ENCODE results near the gene RIMS4. TPM values are rescaled to one million over a fixed set of nuclear protein-coding genes. Genes with fewer than 3 reads are reported as not detected.
A peak's percentile ranks its signal among the peaks of the same experiment; 100 is the strongest.

RIMS4 gene
- polyA plus RNA-seq, 4 donors, result 0.64 to 0.99 (median 0.78) TPM

DNA sequence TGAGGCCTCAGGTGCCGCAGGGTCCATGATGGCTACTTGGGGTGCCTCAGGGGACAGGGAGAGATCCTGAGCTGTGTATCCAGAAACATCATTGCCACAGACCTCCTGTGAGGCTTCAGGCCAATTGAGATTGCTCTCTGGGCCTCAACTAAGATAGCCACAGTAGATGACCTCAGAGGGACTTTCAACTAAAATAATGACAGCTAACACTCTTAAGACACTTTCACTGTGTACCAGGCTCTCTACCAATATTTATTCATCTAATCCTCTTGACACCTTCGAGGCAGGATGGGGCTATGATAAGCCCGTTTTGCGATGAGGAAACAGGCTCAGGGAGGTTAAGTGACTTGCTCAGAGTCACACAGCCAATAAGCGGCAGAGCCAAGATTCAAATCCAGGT is 10.7 kb downstream of the RIMS4 start:
- DNase-seq (ENCODE audit: low read depth in 4 of 4, low spot score in 3 of 4), result no peak

DNA sequence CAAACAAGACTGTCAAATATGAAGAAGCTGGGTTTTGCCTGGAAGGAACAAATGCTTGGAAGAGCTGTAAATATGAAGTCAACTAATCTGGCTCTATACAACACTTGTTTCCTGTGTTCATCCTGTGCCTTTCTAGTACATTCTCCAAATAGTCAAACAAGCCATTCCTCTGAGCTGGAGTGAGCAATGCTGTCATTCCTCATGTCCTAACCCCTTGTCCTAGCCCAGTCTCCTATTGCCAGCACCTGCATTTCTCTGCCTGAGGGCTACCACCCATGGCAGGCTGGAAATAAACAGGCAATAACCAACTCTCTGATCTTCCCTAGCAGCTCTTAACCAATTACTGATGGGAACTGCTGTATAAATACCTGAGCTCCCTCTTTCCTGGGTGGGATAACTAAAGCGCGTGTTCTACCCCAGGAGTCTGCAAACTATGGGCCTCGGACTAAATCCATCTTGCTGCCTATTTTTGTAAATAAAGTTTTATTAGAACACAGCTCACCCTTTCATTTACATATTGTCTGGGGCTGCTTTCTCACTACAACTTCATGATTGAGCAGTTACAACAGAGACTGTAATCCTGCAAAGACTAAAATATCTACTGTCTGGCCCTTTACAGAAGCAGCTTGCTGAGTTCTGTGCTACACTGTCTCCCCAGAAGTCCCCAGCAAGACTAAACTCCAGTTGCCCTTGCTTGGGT is 13.4 kb downstream of the RIMS4 start:
- no peak for DNase-seq (ENCODE audit: low read depth in 4 of 4, low spot score in 3 of 4)

- DNase-seq (ENCODE audit: low read depth in 4 of 4, low spot score in 3 of 4), result no peak
These were observed 14.0 kb downstream of the RIMS4 start for GRCh38 chr20:44796311-44796710.

DNA sequence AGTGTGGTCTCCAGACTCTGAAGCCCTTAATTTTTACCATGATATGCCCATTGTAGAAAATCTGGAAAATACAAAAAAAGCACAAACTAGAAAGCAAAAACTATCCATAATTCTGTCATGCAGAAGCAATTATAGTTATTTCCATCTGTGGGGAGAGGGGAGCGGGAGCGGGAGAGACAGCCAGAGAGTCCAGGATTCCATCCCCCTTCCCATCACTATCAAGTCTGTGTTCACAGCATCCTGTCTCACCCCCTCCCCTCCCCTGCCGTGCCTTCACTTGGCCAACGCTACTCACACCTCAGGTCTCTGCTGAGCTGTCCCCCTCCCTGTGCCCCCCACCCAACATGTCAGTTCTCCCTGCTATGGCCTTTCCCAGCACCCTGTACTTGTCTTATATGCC is 14.5 kb downstream of the RIMS4 start:
- no peak for DNase-seq (ENCODE audit: low read depth in 4 of 4, low spot score in 3 of 4)

- no peak for DNase-seq (ENCODE audit: low read depth in 4 of 4, low spot score in 3 of 4)
These were observed 17.6 kb downstream of the RIMS4 start for GRCh38 chr20:44792796-44793195.

DNA sequence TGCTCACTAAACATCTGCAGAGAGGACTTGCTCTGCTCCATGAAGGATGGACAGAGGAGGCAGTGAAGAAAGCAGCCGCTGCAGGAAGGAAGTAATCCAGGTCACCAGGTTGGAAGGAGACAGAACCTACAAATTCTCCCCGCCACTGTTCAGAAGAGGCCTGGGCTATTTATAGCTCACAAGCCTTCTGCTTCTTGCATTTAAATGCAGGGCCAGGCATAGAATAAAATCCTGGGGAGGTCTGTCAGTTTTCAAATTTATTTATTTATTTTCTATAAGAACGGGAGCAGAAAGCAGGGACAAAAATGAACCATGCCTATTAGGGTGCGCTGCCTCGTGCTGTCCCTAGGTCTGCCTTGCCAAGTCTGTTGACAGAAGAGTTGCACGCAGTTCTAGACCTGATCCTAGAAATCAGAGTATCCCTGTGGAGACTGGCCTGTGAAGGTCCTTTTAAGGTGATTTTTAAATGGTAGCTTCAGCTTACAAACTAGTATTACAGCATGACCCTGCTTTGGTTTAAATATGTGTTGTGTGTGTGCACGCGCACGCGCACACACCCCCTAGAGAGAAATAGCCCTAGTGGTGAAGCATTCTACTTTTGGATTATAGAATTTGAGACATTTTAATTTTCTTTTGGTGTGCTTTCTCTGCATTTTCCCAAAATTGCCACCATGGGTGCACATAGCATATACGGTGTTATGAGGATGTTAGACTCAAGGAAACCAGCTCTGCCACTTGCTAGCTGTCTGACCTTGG is 19.5 kb downstream of the RIMS4 start:
- DNase-seq (ENCODE audit: low read depth in 4 of 4, low spot score in 3 of 4), result no peak

GRCh38 chr20:44788706-44789456 is 21.5 kb downstream of the RIMS4 start:
- no peak for DNase-seq (ENCODE audit: low read depth in 4 of 4, low spot score in 3 of 4)

DNA sequence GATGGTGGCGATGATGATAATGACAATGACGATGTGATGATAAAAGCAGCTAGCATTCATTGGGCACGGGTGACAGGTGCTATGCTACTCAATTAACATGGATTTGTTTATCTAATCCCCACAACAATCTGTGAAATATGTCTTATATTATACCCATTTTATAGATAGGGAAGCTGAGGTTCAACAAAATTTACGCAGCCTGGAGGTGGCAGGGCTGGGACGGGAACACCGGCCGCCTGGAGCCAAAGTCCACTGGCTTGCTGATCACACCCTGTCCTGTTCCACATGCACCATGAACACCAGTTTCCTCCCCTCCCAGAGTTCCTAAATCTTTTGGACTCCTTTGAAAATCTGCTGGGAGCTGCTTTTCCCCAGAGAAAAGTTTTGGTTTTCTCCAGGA is 23.0 kb downstream of the RIMS4 start:
- DNase-seq (ENCODE audit: low read depth in 4 of 4, low spot score in 3 of 4), result no peak

- DNase-seq (ENCODE audit: low read depth in 4 of 4, low spot score in 3 of 4), result no peak
These were observed 24.6 kb downstream of the RIMS4 start for GRCh38 chr20:44785768-44786167.

DNA sequence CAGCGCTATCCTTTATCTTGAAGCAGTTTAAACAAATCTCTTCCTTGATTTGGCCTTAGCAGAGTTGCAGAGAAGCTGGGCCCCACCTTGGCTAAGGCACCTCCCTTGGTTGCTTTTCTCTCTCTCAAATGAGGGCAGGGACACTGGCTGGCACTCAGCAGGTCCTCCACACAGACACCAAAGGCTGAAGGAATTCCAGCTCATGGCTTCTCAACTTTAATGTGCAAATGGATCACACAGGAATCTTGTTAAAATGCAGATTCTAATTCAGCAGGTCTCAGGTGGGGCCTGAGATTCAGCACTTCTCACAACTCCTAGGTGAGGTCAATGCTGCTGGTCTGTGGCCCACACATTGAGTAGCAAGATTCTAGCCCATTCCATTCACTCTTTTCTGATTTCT is 25.7 kb downstream of the RIMS4 start:
- DNase-seq (ENCODE audit: low read depth in 4 of 4, low spot score in 3 of 4), result no peak

- no peak for DNase-seq (ENCODE audit: low read depth in 4 of 4, low spot score in 3 of 4)
These were observed 28.6 kb downstream of the RIMS4 start for GRCh38 chr20:44781791-44782190.

DNA sequence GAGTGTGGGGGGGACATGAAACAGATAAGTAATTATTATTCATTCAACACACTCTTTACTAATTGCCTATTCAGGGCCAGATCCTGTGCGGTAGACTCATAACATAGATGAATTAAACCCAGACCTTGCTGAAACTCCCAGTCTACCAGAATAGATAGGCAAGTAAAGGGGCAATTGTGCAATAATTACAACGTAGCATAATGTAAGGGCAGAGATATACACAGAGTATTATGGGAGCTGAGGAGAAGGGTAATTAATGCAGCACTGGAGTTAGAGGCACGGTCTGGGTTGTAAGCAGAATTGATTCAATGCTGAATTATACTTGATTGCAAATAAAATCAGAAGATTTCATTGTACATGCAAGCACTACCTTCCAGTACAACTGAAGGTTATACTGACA is 29.2 kb downstream of the RIMS4 start:
- no peak for DNase-seq (ENCODE audit: low read depth in 4 of 4, low spot score in 3 of 4)

- DNase-seq (ENCODE audit: low read depth in 4 of 4, low spot score in 3 of 4), result peak; percentile 48 to 55 (median 50)
These were observed 30.1 kb downstream of the RIMS4 start for GRCh38 chr20:44780226-44780625.

DNA sequence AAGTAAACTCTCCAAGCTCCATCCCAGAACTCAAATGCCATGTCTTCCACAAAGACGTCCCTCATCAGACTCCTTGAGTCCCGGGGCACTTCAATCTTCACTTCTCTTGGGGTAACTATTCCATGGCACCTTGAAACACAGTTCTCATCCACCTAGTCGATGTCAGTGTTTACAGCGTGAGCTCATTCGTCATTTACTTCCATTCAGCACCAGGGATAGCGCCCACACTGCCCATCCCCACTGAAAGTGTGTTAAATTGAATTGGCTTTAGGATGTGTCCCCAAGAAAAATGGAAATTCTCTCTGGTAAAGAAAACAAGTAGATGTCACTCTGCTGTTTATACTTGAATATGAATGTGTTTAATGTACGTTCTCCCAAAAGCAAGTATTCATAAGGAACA is 33.4 kb downstream of the RIMS4 start:
- peak; percentile 18 to 31 (median 28) for DNase-seq (ENCODE audit: low read depth in 4 of 4, low spot score in 3 of 4)

DNA sequence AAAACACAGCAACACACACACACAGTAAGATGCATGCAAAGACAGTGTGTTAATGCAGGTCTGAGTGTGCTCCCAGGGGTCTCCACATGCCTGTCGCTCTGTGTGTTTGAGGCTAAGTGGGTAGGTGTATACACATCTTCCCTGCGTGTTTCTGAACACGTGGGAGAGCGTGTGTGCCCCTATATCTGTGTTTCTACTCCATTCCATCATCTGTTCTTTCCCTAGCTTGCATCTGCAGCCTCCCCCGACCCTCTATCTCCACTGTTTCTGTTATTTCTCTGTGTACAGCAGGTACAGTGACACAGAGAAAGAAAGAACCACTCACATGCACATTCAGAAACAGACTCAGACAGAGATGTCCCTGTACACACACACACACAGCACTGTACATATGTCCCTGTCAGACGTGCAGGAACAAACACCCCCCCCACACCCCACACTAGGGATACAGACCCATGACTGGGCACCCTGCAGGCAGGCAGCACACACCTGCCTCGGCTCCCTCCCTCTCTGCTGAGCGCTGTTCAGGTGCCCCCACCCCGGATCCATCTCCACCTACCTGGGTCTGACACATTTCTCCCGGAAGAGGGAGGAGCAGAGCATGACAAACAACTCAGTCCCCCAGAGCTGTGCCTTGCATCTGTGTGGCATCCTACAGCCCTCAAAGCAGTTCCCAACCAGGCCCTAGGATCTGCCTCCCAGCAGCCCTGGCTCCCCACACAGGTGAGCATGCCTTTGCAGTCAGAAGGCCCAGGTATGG is 37.1 kb downstream of the RIMS4 start:
- DNase-seq (ENCODE audit: low read depth in 4 of 4, low spot score in 3 of 4), result no peak

- no peak for DNase-seq (ENCODE audit: low read depth in 4 of 4, low spot score in 3 of 4)
These were observed 37.7 kb downstream of the RIMS4 start for GRCh38 chr20:44772636-44773035.

- DNase-seq (ENCODE audit: low read depth in 4 of 4, low spot score in 3 of 4), result no peak
These were observed 39.2 kb downstream of the RIMS4 start for GRCh38 chr20:44771172-44771535.

- no peak for DNase-seq (ENCODE audit: low read depth in 4 of 4, low spot score in 3 of 4)
These were observed 39.7 kb downstream of the RIMS4 start for GRCh38 chr20:44770484-44771171.

DNA sequence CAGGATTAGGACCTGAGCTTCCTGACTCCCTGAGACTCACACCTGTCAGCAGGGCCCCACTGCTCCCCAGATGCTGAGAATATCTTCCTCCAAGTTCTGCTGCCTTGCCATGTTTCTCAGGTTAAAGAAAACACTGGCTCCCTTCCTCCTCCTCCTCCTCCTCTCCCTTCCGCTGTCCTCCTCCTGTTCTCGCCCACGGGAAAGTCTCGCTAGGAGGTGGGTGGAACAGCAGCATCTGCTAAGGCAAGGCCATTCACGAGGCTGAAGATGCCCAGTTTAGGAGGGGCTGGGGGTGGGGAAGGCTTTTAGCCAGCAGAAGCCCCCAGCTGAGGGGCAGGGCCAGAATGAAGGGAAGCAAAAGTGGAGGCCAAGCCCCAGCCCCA is 40.9 kb downstream of the RIMS4 start:
- DNase-seq (ENCODE audit: low read depth in 4 of 4, low spot score in 3 of 4), result no peak

DNA sequence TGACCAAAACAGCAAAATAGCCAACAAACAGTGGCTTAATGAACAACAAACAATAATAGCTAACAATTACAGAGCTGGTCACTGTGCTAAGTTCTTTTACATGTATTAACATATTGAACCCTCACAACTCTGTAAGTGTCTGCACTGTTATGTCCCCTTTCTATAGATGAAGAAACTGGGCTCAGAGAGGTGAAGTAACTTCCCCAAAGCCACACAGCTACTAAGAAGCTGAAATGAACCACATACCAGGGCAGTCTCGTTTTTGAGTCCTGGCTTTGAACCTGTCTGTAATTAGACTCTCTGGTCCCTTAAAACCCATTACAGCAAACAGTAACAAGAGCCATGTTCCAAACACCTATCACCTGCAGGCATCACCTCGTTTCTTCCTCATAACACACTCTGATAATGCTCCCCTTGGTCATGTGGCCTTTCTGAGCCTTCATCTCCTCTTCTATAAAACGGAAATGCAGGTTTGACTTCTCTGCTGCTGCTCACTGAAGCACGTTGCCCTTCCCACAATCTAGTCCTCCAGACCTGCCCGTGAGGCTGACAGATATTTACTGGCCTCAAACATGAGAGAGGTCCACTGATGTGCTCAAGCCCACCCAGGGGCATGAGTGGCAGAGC is 41.4 kb downstream of the RIMS4 start:
- DNase-seq (ENCODE audit: low read depth in 4 of 4, low spot score in 3 of 4), result no peak

All from right renal pelvis (tissue), 4 donors.